ENCODE data around the gene TGFBI.

Gene TGFBI

DNA sequence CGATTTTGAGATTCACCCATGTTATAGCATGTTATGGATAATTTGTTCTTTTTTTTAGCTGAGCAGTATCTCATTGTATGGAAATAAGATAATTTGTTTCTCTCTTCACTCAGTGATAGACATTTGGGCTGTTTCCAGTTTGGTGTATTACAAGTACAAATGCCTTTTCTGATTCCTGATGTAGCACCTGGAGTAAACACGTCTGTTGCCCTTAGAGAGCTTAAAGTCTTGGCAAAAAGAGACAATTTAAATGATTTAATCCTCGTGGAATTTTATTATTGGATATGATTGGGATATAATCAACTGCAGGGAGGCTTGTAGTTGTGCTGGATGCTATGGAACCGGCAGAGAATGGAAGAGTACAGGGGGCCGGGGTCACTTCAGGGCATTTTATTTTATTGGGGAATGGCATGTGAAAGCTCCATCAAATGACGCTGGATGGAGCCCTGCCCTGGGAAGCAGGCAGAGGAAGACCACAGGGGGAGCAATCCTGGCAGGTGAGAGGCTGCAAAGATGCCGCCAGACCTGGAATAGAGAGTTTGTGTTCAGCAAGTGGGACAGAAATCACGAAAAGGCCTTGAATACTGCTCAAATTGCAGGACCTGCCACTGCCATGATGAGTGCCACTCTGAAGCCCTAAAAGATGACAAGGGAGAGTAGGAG, 31.0 kb upstream of the TGFBI start:
- no peak overlapping the region for H3K4me3 Mint-ChIP-seq
- no peak for ATAC-seq
- H3K4me1 Mint-ChIP-seq = no peaks in the 10 kb centered on the region
- H3K9me3 Mint-ChIP-seq = peaks cover 3% of the 10 kb centered on the region
- no peaks in the 10 kb centered on the region for H3K36me3 Mint-ChIP-seq
- no peak overlapping the region for H3K27ac Mint-ChIP-seq
- H3K27me3 Mint-ChIP-seq = peaks cover 44% of the 10 kb centered on the region

DNA sequence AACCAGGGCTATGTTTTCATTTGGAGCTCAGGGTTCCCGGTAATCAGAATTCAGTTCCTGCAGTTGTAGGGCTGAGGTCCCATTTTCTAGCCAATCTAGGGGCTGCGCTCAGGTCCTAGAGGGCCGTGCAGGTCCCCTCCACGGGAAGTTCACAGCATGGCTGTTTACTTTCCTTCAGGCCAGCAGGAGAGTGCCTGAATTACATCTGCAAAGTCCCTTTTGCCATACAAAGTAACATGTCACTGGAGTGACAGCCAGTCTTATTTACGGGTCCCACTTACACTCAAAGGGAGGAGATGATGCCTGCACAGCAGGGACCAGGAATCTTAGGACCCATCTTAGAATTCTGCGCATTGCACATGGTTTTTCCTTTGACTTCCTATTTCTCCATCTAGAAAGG, 29.9 kb upstream of the TGFBI start:
- Mint-ChIP-seq H3K36me3 (no peaks in the 10 kb centered on the region), H3K4me1 (no peaks in the 10 kb centered on the region), H3K4me3 (no peak overlapping the region), H3K27ac (no peak overlapping the region), H3K9me3 (peaks cover 3% of the 10 kb centered on the region), H3K27me3 (peaks cover 44% of the 10 kb centered on the region)
- ATAC-seq = no peak

DNA sequence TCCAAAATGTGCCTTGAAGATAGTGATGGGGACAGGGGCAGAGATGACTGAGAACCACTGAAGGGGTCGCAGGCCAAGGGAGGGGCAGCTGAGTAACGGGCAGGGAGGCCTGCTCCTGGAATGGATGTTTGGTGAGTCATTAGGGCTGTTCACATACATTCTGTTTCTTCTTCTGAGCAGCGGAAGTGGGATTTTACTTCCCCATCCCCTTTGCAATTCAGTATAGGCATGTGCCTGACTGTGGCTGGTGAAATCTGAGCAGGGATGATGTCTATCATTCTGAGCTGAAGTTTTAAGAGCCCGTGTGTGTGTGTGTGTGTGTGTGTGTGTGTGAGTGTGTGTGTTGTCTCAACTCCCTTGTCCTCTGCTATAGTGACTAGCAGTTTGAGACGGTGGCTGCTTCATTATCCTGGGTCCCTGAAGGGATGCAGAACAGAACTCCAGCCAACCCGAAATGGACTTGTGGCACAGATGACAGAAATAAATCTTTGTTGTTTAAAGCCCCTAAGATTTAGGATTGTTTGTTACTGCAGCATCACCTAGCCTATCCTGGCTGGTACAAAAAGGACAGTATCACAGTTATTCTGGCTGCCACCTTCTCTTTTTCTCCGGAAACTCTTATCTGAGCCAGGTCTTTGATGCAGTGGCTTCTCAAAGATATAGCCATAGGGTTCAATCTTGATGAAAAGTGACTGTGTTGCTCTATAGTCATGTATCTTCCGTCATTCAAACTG, 29.2 kb upstream of the TGFBI start:
- Mint-ChIP-seq H3K36me3 (no peaks in the 10 kb centered on the region), H3K27ac (no peak overlapping the region)
- no peak for ATAC-seq

GRCh38 chr5:136000147-136000546, 28.6 kb upstream of the TGFBI start:
- Mint-ChIP-seq H3K9me3 (no peaks in the 10 kb centered on the region), H3K4me3 (no peak overlapping the region), H3K27ac (no peak overlapping the region), H3K4me1 (no peaks in the 10 kb centered on the region), H3K36me3 (no peaks in the 10 kb centered on the region), H3K27me3 (peaks cover 36% of the 10 kb centered on the region)
- ATAC-seq = no peak

More for the DNA sequence above, 29.2 kb upstream of the TGFBI start:
- H3K27me3 Mint-ChIP-seq = peaks cover 42% of the 10 kb centered on the region
- no peak overlapping the region for H3K4me3 Mint-ChIP-seq
- H3K4me1 Mint-ChIP-seq = no peaks in the 10 kb centered on the region
- peaks cover 3% of the 10 kb centered on the region for H3K9me3 Mint-ChIP-seq

DNA sequence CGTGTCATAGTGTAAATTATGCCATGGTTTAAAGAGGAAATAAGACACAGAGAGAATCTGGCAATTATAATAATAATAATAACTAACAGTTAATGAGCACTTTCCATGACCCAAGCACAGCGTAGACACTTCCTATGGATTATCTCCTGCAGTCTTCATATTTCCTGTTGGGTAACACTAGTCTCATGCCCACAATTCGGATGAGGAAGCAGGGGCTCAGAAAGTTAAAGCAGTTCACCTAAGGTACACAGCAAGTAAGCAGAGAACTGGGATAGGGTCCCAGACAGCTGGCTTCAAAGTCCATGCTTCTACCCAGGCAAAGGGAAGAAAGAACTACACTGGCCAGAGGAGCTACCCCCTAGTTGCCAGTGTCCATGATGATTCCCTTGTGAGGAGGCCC, 27.9 kb upstream of the TGFBI start:
- Mint-ChIP-seq H3K27ac (no peak overlapping the region), H3K36me3 (no peaks in the 10 kb centered on the region), H3K9me3 (no peaks in the 10 kb centered on the region), H3K4me3 (no peak overlapping the region), H3K27me3 (peaks cover 34% of the 10 kb centered on the region), H3K4me1 (no peaks in the 10 kb centered on the region)
- ATAC-seq = no peak

- H3K27me3 Mint-ChIP-seq = peaks cover 29% of the 10 kb centered on the region
- H3K36me3 Mint-ChIP-seq = no peaks in the 10 kb centered on the region
- no peak overlapping the region for H3K27ac Mint-ChIP-seq
- no peak for ATAC-seq
- no peaks in the 10 kb centered on the region for H3K4me1 Mint-ChIP-seq
- no peak overlapping the region for H3K4me3 Mint-ChIP-seq
- no peaks in the 10 kb centered on the region for H3K9me3 Mint-ChIP-seq
Observed at GRCh38 chr5:136001466-136001981, 27.3 kb upstream of the TGFBI start.

- Mint-ChIP-seq H3K27me3 (peaks cover 25% of the 10 kb centered on the region), H3K4me3 (no peak overlapping the region), H3K36me3 (no peaks in the 10 kb centered on the region), H3K4me1 (no peaks in the 10 kb centered on the region), H3K9me3 (no peaks in the 10 kb centered on the region), H3K27ac (no peak overlapping the region)
- ATAC-seq = no peak
Observed at GRCh38 chr5:136004436-136004835, 24.4 kb upstream of the TGFBI start.

- no peak for ATAC-seq
- Mint-ChIP-seq H3K9me3 (no peaks in the 10 kb centered on the region), H3K4me3 (no peak overlapping the region), H3K4me1 (no peaks in the 10 kb centered on the region), H3K27me3 (peaks cover 21% of the 10 kb centered on the region), H3K27ac (no peak overlapping the region), H3K36me3 (no peaks in the 10 kb centered on the region)
Observed at GRCh38 chr5:136005476-136005875, 23.3 kb upstream of the TGFBI start.

GRCh38 chr5:136006164-136006563, 22.6 kb upstream of the TGFBI start:
- no peaks in the 10 kb centered on the region for H3K36me3 Mint-ChIP-seq

GRCh38 chr5:136006761-136007251, 22.0 kb upstream of the TGFBI start:
- no peak for ATAC-seq
- Mint-ChIP-seq H3K9me3 (no peaks in the 10 kb centered on the region), H3K27ac (no peak overlapping the region), H3K36me3 (no peaks in the 10 kb centered on the region), H3K27me3 (peaks cover 15% of the 10 kb centered on the region), H3K4me1 (no peaks in the 10 kb centered on the region), H3K4me3 (no peak overlapping the region)

More at GRCh38 chr5:136006164-136006563, 22.6 kb upstream of the TGFBI start:
- ATAC-seq = no peak
- peaks cover 15% of the 10 kb centered on the region for H3K27me3 Mint-ChIP-seq
- no peak overlapping the region for H3K27ac Mint-ChIP-seq
- no peaks in the 10 kb centered on the region for H3K4me1 Mint-ChIP-seq
- no peak overlapping the region for H3K4me3 Mint-ChIP-seq
- no peaks in the 10 kb centered on the region for H3K9me3 Mint-ChIP-seq

- Mint-ChIP-seq H3K4me1 (no peaks in the 10 kb centered on the region), H3K36me3 (no peaks in the 10 kb centered on the region), H3K4me3 (no peak overlapping the region), H3K27ac (no peak overlapping the region), H3K27me3 (peaks cover 18% of the 10 kb centered on the region), H3K9me3 (no peaks in the 10 kb centered on the region)
- ATAC-seq = no peak
Observed at GRCh38 chr5:136007271-136007670, 21.5 kb upstream of the TGFBI start.

- no peaks in the 10 kb centered on the region for H3K36me3 Mint-ChIP-seq
- no peak overlapping the region for H3K4me3 Mint-ChIP-seq
- H3K27me3 Mint-ChIP-seq = peaks cover 47% of the 10 kb centered on the region
- H3K27ac Mint-ChIP-seq = no peak overlapping the region
- H3K9me3 Mint-ChIP-seq = no peaks in the 10 kb centered on the region
- ATAC-seq = no peak
- H3K4me1 Mint-ChIP-seq = no peaks in the 10 kb centered on the region
Observed at GRCh38 chr5:136011414-136012001, 17.3 kb upstream of the TGFBI start.

DNA sequence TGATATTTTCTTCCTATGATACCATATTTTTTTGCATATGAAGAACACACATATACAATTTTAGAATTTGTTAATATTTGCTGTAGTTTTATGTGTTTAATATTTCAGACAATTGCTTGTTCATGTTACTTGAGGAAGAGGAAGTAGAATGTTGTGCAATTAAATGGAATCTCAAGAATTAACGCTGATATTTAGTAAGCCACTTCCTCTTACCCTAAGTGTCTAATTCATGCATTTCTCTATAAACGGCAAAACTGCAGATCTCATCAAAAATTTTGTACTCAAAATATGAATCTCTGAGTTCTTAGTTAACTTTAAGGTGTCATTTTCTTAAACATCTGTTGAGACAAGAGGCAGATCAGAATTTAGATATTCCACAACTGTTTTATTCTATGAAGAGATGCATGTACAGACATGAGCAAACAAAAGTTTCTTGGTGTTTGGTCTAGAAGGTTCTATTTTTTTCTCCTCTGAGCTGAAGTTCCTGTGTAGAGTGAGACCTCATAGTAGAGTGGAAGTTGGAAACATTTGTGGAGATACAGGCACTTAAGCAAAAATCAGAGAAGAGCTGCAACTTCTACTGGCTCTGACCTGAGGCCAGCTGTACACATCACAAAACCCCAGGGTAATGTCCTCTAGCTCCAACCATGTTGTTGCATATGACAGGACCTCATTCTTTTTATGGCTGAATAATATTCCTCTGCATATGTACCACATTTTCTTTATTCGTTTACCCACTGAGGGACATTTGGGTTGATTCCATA, 16.6 kb upstream of the TGFBI start:
- Mint-ChIP-seq H3K27me3 (peaks cover 45% of the 10 kb centered on the region), H3K27ac (no peak overlapping the region), H3K4me1 (no peaks in the 10 kb centered on the region), H3K4me3 (no peak overlapping the region), H3K9me3 (no peaks in the 10 kb centered on the region), H3K36me3 (no peaks in the 10 kb centered on the region)
- ATAC-seq = no peak

DNA sequence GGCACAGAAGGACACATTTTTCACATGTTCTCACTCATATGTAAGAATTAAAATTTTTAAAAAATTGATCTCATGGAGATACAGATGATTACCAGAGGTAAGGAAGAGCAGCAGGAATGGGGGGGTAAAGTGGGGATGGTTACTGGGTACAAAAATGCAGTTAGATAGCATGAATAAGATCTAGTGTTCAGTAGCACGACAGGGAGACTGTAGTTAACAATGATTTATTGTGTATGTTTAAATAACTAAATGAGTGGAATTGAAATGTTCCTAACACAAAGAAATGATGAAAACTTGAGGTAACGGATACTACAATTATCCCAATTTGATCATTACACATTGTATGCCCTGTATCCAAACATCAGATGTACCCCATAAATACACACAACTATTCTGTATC, 15.2 kb upstream of the TGFBI start:
- no peak overlapping the region for H3K4me3 Mint-ChIP-seq
- H3K4me1 Mint-ChIP-seq = no peaks in the 10 kb centered on the region
- no peaks in the 10 kb centered on the region for H3K9me3 Mint-ChIP-seq
- H3K27ac Mint-ChIP-seq = no peak overlapping the region
- no peak for ATAC-seq
- H3K36me3 Mint-ChIP-seq = no peaks in the 10 kb centered on the region
- H3K27me3 Mint-ChIP-seq = peaks cover 32% of the 10 kb centered on the region

Measured in stimulated activated memory B cell treated with anti-CD40 and anti-IgM and Interleukin-4, amounts not matched to agents 10 μg/mL and 1 μg/mL and 100 μg/mL, for 72 hours (primary cell).